PC-3 (cell line): ENCODE results near the gene SCIN.

ENCODE experiments used
- EZH2 ChIP-seq: fragments of 300-600 bp; sonication (generic); IDR thresholded peaks from one replicate; pipeline ENCODE4 v1.6.1; 2017; ENCODE audit warnings: antibody characterized with exemption, mild to moderate bottlenecking, low read length; ENCODE audit not compliant: unreplicated experiment
- TF ChIP-seq, protein P1 (sequence below): fragments of 300-600 bp; sonication (generic); conservative IDR thresholded peaks from 2 replicates; pipeline ENCODE4 v1.5.1; 2017; ENCODE audit warnings: antibody characterized with exemption, low read depth, mild to moderate bottlenecking, low read length

DNA sequence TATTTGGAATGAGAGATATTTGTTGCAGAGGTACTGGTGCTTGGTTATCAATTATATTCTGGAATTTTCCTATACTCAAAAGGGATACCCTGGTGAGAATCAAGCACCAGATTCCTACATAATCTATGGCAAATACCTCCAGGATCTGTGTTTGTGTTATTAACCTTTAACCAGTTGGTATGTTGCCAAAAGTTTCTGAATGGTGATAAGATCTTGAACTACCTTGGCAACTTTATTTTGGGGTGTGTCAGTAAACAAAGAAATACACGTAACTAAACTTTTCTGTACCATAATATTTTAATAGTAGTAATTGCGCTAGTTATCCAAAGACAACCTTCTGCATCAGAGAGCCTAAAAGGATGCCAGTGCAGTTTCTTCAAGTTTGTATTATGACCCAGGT, 13.4 kb downstream of the SCIN start:
- TF ChIP-seq, protein P1, sequence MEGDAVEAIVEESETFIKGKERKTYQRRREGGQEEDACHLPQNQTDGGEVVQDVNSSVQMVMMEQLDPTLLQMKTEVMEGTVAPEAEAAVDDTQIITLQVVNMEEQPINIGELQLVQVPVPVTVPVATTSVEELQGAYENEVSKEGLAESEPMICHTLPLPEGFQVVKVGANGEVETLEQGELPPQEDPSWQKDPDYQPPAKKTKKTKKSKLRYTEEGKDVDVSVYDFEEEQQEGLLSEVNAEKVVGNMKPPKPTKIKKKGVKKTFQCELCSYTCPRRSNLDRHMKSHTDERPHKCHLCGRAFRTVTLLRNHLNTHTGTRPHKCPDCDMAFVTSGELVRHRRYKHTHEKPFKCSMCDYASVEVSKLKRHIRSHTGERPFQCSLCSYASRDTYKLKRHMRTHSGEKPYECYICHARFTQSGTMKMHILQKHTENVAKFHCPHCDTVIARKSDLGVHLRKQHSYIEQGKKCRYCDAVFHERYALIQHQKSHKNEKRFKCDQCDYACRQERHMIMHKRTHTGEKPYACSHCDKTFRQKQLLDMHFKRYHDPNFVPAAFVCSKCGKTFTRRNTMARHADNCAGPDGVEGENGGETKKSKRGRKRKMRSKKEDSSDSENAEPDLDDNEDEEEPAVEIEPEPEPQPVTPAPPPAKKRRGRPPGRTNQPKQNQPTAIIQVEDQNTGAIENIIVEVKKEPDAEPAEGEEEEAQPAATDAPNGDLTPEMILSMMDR = no peak
- TF ChIP-seq EZH2 = no peak
